ENCODE measurements around the gene FAM3B.

Gene FAM3B

DNA sequence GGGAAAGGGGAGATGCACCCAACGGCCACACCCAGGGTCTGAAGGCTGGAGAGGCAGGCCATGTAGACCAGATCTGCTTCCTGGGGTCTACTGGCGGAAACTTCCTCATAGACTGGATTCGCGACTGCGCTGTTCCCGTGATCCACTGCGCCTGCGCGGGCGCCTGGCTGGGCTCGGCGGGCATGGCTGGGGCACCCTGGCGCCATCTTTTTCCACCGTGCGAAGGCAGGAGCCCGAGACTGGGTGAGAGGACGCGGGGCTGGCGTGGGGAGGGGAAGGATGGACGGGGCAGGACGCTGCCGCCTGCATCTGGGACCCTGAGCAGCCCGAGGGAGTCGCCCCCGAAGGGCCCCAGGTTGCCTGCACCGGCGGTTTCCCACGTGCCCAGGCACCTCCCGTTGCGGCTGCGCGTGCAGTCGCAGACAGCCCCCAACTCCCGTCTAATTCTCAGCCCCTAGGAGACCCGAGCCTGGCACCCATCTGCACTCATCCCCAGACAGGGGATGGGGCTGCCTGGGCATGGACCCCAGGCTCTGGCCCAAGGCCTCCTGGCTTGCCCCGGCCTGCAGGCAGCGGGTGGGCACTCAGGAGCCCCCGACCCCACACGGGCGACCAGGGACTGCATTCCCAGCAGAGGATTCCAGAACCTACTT lies 12.4 kb upstream of the FAM3B start:
- no peak for TF ChIP-seq TCF12 (IDR thresholded peaks at IDR 0.05; ENCODE audit: low read depth)
- no peak for TF ChIP-seq RAD21 (IDR thresholded peaks at IDR 0.05; ENCODE audit: low read depth)
- TF ChIP-seq TEAD4 (IDR thresholded peaks at IDR 0.05) = no peak
- no peak for TF ChIP-seq FOXM1 (IDR thresholded peaks at IDR 0.05; ENCODE audit: borderline replicate concordance, low read depth)
- TF ChIP-seq CREB1 (IDR thresholded peaks at IDR 0.05; ENCODE audit: low read depth) = no peak
- TF ChIP-seq, protein P1, sequence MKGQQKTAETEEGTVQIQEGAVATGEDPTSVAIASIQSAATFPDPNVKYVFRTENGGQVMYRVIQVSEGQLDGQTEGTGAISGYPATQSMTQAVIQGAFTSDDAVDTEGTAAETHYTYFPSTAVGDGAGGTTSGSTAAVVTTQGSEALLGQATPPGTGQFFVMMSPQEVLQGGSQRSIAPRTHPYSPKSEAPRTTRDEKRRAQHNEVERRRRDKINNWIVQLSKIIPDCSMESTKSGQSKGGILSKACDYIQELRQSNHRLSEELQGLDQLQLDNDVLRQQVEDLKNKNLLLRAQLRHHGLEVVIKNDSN (IDR thresholded peaks at IDR 0.05) = no peak
- TF ChIP-seq, protein P2, sequence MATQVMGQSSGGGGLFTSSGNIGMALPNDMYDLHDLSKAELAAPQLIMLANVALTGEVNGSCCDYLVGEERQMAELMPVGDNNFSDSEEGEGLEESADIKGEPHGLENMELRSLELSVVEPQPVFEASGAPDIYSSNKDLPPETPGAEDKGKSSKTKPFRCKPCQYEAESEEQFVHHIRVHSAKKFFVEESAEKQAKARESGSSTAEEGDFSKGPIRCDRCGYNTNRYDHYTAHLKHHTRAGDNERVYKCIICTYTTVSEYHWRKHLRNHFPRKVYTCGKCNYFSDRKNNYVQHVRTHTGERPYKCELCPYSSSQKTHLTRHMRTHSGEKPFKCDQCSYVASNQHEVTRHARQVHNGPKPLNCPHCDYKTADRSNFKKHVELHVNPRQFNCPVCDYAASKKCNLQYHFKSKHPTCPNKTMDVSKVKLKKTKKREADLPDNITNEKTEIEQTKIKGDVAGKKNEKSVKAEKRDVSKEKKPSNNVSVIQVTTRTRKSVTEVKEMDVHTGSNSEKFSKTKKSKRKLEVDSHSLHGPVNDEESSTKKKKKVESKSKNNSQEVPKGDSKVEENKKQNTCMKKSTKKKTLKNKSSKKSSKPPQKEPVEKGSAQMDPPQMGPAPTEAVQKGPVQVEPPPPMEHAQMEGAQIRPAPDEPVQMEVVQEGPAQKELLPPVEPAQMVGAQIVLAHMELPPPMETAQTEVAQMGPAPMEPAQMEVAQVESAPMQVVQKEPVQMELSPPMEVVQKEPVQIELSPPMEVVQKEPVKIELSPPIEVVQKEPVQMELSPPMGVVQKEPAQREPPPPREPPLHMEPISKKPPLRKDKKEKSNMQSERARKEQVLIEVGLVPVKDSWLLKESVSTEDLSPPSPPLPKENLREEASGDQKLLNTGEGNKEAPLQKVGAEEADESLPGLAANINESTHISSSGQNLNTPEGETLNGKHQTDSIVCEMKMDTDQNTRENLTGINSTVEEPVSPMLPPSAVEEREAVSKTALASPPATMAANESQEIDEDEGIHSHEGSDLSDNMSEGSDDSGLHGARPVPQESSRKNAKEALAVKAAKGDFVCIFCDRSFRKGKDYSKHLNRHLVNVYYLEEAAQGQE (IDR thresholded peaks at IDR 0.05; ENCODE audit: low read depth) = no peak
- no peak for TF ChIP-seq EP300 (IDR thresholded peaks at IDR 0.05; ENCODE audit: borderline replicate concordance)
- TF ChIP-seq EGR1 (IDR thresholded peaks at IDR 0.05) = no peak
- TF ChIP-seq NFIC (IDR thresholded peaks at IDR 0.05) = no peak
- TF ChIP-seq, protein P3, sequence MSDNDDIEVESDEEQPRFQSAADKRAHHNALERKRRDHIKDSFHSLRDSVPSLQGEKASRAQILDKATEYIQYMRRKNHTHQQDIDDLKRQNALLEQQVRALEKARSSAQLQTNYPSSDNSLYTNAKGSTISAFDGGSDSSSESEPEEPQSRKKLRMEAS (IDR thresholded peaks at IDR 0.05) = no peak
- no peak for TF ChIP-seq CEBPB (IDR thresholded peaks at IDR 0.05)
- no peak for TF ChIP-seq YY1 (IDR thresholded peaks at IDR 0.05; ENCODE audit: low read depth)
- no peak for TF ChIP-seq TAF1 (IDR thresholded peaks at IDR 0.05; ENCODE audit: low read depth)

DNA sequence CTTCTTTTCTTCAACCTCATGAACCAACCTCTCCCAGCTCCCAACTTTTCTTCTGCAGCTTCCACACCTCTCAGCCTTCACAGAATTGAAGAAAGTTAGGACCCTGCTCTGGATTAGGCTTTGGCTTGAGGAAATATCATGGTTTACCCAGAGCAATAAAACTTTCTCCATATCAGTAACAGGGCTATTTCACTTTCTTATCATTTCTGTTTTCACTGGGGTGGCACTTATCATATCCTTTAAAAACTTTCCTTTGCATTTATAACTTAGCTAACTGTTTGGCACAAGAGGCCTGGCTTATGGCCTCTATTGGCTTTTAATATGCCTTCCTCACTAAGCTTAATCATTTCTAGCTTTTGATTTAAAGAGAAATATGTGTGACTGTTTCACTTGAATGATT lies 9.4 kb upstream of the FAM3B start:
- TF ChIP-seq CREB1 (IDR thresholded peaks at IDR 0.05; ENCODE audit: low read depth) (no peak), ZBTB7A (IDR thresholded peaks at IDR 0.05; ENCODE audit: low read depth) (no peak), FOXM1 (IDR thresholded peaks at IDR 0.05; ENCODE audit: borderline replicate concordance, low read depth) (no peak), EGR1 (IDR thresholded peaks at IDR 0.05) (no peak), TAF1 (IDR thresholded peaks at IDR 0.05; ENCODE audit: low read depth) (no peak), TCF12 (IDR thresholded peaks at IDR 0.05; ENCODE audit: low read depth) (no peak), YY1 (IDR thresholded peaks at IDR 0.05; ENCODE audit: low read depth) (no peak), CEBPB (IDR thresholded peaks at IDR 0.05) (no peak), NFIC (IDR thresholded peaks at IDR 0.05) (no peak), TEAD4 (IDR thresholded peaks at IDR 0.05) (no peak)
- TF ChIP-seq, protein P3 (IDR thresholded peaks at IDR 0.05) = no peak
- TF ChIP-seq, protein P1 (IDR thresholded peaks at IDR 0.05) = no peak
- TF ChIP-seq, protein P2 (IDR thresholded peaks at IDR 0.05; ENCODE audit: low read depth) = no peak

DNA sequence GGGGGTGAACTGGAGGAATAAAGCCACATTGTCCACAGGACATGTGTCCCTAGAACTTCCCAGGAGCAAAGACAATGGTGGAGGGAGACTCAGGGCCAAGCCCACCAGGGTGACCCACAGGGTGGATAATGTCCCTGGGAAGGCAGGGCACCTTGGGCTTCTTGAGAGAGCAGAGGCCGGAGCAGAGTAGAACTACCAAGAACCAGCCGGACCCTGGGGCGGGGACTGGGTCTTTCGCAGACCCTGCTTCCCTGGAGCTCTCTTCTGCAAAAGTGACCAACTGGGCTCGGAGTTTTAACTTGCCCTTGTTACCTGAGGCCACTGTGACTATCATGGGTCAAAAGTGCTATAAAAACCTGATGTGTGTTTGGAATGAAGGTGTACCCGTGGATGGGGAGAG lies 875 bp upstream of the FAM3B start:
- TF ChIP-seq EGR1 (IDR thresholded peaks at IDR 0.05) (no peak), TCF12 (IDR thresholded peaks at IDR 0.05; ENCODE audit: low read depth) (no peak), EP300 (IDR thresholded peaks at IDR 0.05; ENCODE audit: borderline replicate concordance) (no peak), ZBTB7A (IDR thresholded peaks at IDR 0.05; ENCODE audit: low read depth) (no peak), YY1 (IDR thresholded peaks at IDR 0.05; ENCODE audit: low read depth) (no peak), CREB1 (IDR thresholded peaks at IDR 0.05; ENCODE audit: low read depth) (no peak), NFIC (IDR thresholded peaks at IDR 0.05) (no peak), TEAD4 (IDR thresholded peaks at IDR 0.05) (no peak), RAD21 (IDR thresholded peaks at IDR 0.05; ENCODE audit: low read depth) (no peak), FOXM1 (IDR thresholded peaks at IDR 0.05; ENCODE audit: borderline replicate concordance, low read depth) (no peak), CEBPB (IDR thresholded peaks at IDR 0.05) (no peak), TAF1 (IDR thresholded peaks at IDR 0.05; ENCODE audit: low read depth) (no peak)
- TF ChIP-seq, protein P1 (IDR thresholded peaks at IDR 0.05) = no peak
- TF ChIP-seq, protein P3 (IDR thresholded peaks at IDR 0.05) = no peak
- TF ChIP-seq, protein P2 (IDR thresholded peaks at IDR 0.05; ENCODE audit: low read depth) = no peak
